Stomach (tissue), 9 donors: ENCODE results near the gene ALKBH2. TPM values are rescaled to one million over a fixed set of nuclear protein-coding genes. Genes with fewer than 3 reads are reported as not detected.

Experiments
- DNase-seq, 2 donors: peaks; one replicate each; pipeline versions ENCODE4 v3.0.0 to v3.0.0-alpha.2; 2013 to 2019
- H3K27ac ChIP-seq, 5 donors: fragments of 200-600 bp in 4 of 5; sonication (generic) in 4 of 5; one replicate each; pipeline ENCODE4 v1.5.1; 2013 to 2019; ENCODE audit warnings: mild to moderate bottlenecking in 1 of 5, moderate library complexity in 1 of 5
- H3K27me3 ChIP-seq, 3 donors: fragments of 200-600 bp; sonication (generic); one replicate each; pipeline ENCODE4 v1.5.1; 2017 to 2019; ENCODE audit warnings: mixed run types in 1 of 3
- H3K36me3 ChIP-seq, 4 donors: fragments of 200-600 bp; sonication (generic); 1 replicate in 3 of 4; 2 replicates in 1 of 4; pipeline ENCODE4 v1.5.1; 2016 to 2019
- H3K4me1 ChIP-seq, 4 donors: fragments of 200-600 bp; sonication (generic); one replicate each; pipeline ENCODE4 v1.5.1; 2016 to 2019
- H3K4me3 ChIP-seq, 4 donors: fragments of 200-600 bp; sonication (generic) in 3 of 4; one replicate each; pipeline ENCODE4 v1.5.1; 2016 to 2019; ENCODE audit warnings: mild to moderate bottlenecking in 1 of 4
- H3K9me3 ChIP-seq, 4 donors: fragments of 200-600 bp; sonication (generic); one replicate each; pipeline ENCODE4 v1.5.1; 2016 to 2019
- CTCF ChIP-seq, 7 experiments: fragments of 450-650 bp in 4 of 7; fragments of 200-600 bp in 3 of 7; sonication (generic) in 3 of 7; IDR thresholded peaks; one replicate each; pipeline ENCODE4 v1.5.1; 2016 to 2019; ENCODE audit warnings: antibody characterized with exemption in 7 of 7, control low read depth in 2 of 7, mild to moderate bottlenecking in 1 of 7
- EP300 ChIP-seq: sonication (generic); formaldehyde crosslinking; IDR thresholded peaks from one replicate; pipeline ENCODE4 v1.6.1; 2017; ENCODE audit warnings: antibody characterized with exemption
- POLR2A ChIP-seq, 4 donors: fragments of 450-650 bp; IDR thresholded peaks; one replicate each; pipeline ENCODE4 v1.6.1; 2016; ENCODE audit warnings: antibody characterized with exemption in 4 of 4, control low read depth in 2 of 4, mild to moderate bottlenecking in 1 of 4, moderate library complexity in 1 of 4
- POLR2AphosphoS5 ChIP-seq, 3 donors: sonication (generic); formaldehyde crosslinking; IDR thresholded peaks; one replicate each; pipeline ENCODE4 v1.6.1; 2016; ENCODE audit warnings: antibody characterized with exemption in 3 of 3
- WGBS, 5 donors: extraction: QIAGEN DNeasy Blood & Tissue Kit in 3 of 5; methylation state at CpG; one replicate each; pipeline versions ENCODE4 v1.1.5 to v1.1.7; 2013 to 2018; 5-methylcytosine and 5-hydroxymethylcytosine counted together
- intact Hi-C: fragments of 100-400 bp; cut with DNase I; formaldehyde crosslinking; loops from one replicate; pipeline ENCODE4 v1.15.1; 2023; ENCODE audit warnings: low total_unique reads
- polyA plus RNA-seq, 3 donors: library from polyadenylated mRNA; stranded (reverse); fragments of 200-250 nt; gene quantifications; one replicate each; pipeline ENCODE4 v1.2.3, GENCODE V29; 2013
- total RNA-seq, 5 donors: library from RNA; depleted of rRNA; stranded (reverse); fragments of >200 nt; gene quantifications; one replicate each; pipeline versions ENCODE4 v1.1.0 to v1.2.3, GENCODE V29; 2014 to 2016
- donor health status: healthy with polysubstance abuse.
- donor health status: Bipolar disorder and iron deficiency.
- donor health status: healthy.

ALKBH2 gene
- total and polyA plus RNA-seq, 8 donors: 12.3 to 33.3 (median 22.3) TPM; not detected in 1

- WGBS, 5 donors: 44 to 57% (median 49%) methylated on average over 5 of the region's 5 CpGs
- no peak for DNase-seq
- Histone ChIP-seq H3K4me3 (peak overlapping the region in 1 of 4 donors; percentile 20), H3K27ac (peak overlapping the region; percentile 81 to 95 (median 93)), H3K4me1 (peaks cover 67 to 81% (median 73%) of the 10 kb centered on the region in 4 donors), H3K9me3 (no peaks in the 10 kb centered on the region), H3K27me3 (no peaks in the 10 kb centered on the region), H3K36me3 (peaks cover 0 to 15% (median 12%) of the 10 kb centered on the region in 4 donors)
- intact Hi-C loops: no loop called here
- TF ChIP-seq EP300 (no peak), POLR2AphosphoS5 (IDR thresholded peaks at IDR 0.05) (peak in 1 of 3 donors; percentile 83)
Measured at GRCh38 chr12:109113661-109114321, 20.5 kb upstream of the ALKBH2 start.

GRCh38 chr12:109112720-109113465 is 19.6 kb upstream of the ALKBH2 start:
- Histone ChIP-seq H3K27ac (peak overlapping the region; percentile 58 to 95 (median 93)), H3K4me1 (peaks cover 61 to 73% (median 66%) of the 10 kb centered on the region in 4 donors), H3K36me3 (peaks cover 1 to 24% (median 21%) of the 10 kb centered on the region in 4 donors), H3K4me3 (peak overlapping the region in 2 of 4 donors; percentile 7 to 20), H3K27me3 (no peaks in the 10 kb centered on the region), H3K9me3 (no peaks in the 10 kb centered on the region)
- DNase-seq: no peak
- 47 to 64% (median 56%) methylated on average over 11 of the region's 11 CpGs for WGBS, 5 donors
- TF ChIP-seq POLR2A (IDR thresholded peaks at IDR 0.05): no peak
- TF ChIP-seq CTCF (IDR thresholded peaks at IDR 0.05): no peak
- peak in 1 of 3 donors; percentile 60 for TF ChIP-seq POLR2AphosphoS5 (IDR thresholded peaks at IDR 0.05)
- TF ChIP-seq EP300: no peak
- intact Hi-C loops: no loop called here

- H3K4me3 ChIP-seq: peak overlapping the region; percentile 46 to 65 (median 52)
- 1 to 15% (median 11%) methylated on average over 15 to 28 of the region's 28 CpGs for WGBS, 5 donors
- TF ChIP-seq EP300 (peak; percentile 97), POLR2A (IDR thresholded peaks at IDR 0.05) (peak in 2 of 4 donors; percentile 32 to 63), CTCF (IDR thresholded peaks at IDR 0.05) (no peak), POLR2AphosphoS5 (IDR thresholded peaks at IDR 0.05) (peak; percentile 92 to 95 (median 92))
- intact Hi-C loops: no loop called here
- H3K36me3 ChIP-seq: peaks cover 11 to 41% (median 38%) of the 10 kb centered on the region in 4 donors
- peaks cover 44 to 55% (median 49%) of the 10 kb centered on the region in 4 donors for H3K4me1 ChIP-seq
- DNase-seq: peak; percentile 95 to 97
- no peaks in the 10 kb centered on the region for H3K27me3 ChIP-seq
- peak overlapping the region; percentile 88 to 95 (median 93) for H3K27ac ChIP-seq
- no peaks in the 10 kb centered on the region for H3K9me3 ChIP-seq
Measured at GRCh38 chr12:109110988-109111495, 17.8 kb upstream of the ALKBH2 start.

GRCh38 chr12:109109746-109110350 is 16.6 kb upstream of the ALKBH2 start:
- intact Hi-C loops: no loop called here

More at GRCh38 chr12:109109746-109110350, 16.6 kb upstream of the ALKBH2 start:
- TF ChIP-seq POLR2AphosphoS5 (IDR thresholded peaks at IDR 0.05) (no peak), CTCF (IDR thresholded peaks at IDR 0.05) (no peak), POLR2A (IDR thresholded peaks at IDR 0.05) (no peak), EP300 (no peak)
- Histone ChIP-seq H3K36me3 (peaks cover 22 to 53% (median 50%) of the 10 kb centered on the region in 4 donors), H3K4me1 (peaks cover 34 to 43% (median 37%) of the 10 kb centered on the region in 4 donors), H3K27me3 (no peaks in the 10 kb centered on the region), H3K27ac (peak overlapping the region; percentile 43 to 95 (median 93)), H3K9me3 (no peaks in the 10 kb centered on the region), H3K4me3 (no peak overlapping the region)
- DNase-seq: peak in 1 of 2 donors; percentile 50
- WGBS, 5 donors: 82 to 91% (median 89%) methylated on average over 6 of the region's 6 CpGs
